Left ventricle myocardium inferior (tissue), 1 donor: Measurements from ENCODE around the gene SPRED2. TPM values are rescaled to one million over a fixed set of nuclear protein-coding genes. Genes with fewer than 3 reads are reported as not detected.
A peak's percentile ranks its signal among the peaks of the same experiment; 100 is the strongest.

Source experiments
- DNase-seq: peaks from one replicate; pipeline ENCODE4 v3.0.0-alpha.2; 2020
- H3K27ac ChIP-seq: fragments of 200-600 bp; replicated peaks from 2 replicates; pipeline ENCODE4 v1.8.0; 2021
- H3K27me3 ChIP-seq: fragments of 200-600 bp; 2 replicates; pipeline ENCODE4 v1.8.0; 2021; ENCODE audit warnings: low read depth
- H3K36me3 ChIP-seq: fragments of 200-600 bp; 2 replicates; pipeline ENCODE4 v1.8.0; 2021
- H3K4me1 ChIP-seq: fragments of 200-600 bp; 2 replicates; pipeline ENCODE4 v1.8.0; 2021
- H3K4me3 ChIP-seq: fragments of 200-600 bp; 2 replicates; pipeline ENCODE4 v1.8.0; 2021; ENCODE audit warnings: mild to moderate bottlenecking, moderate library complexity
- H3K9me3 ChIP-seq: fragments of 200-600 bp; replicated peaks from 2 replicates; pipeline ENCODE4 v1.8.0; 2021
- CTCF ChIP-seq: fragments of 200-600 bp; IDR thresholded peaks from 2 replicates; pipeline ENCODE4 v1.8.0; 2021; ENCODE audit warnings: antibody characterized with exemption, mild to moderate bottlenecking, borderline replicate concordance
- intact Hi-C: fragments of 100-400 bp; cut with micrococcal nuclease; formaldehyde crosslinking; loops from one replicate; pipeline ENCODE4 v1.11.0; 2022
- total RNA-seq: library from RNA; stranded (reverse); fragmentation: NEBNext Ultra II Directional; extraction: Animal tissue kit (Norgen Biotek cat#: 25700); gene quantifications from one replicate; pipeline ENCODE4 v1.2.1, GENCODE V29; 2021
- donor health status: DM: no; HTN: yes; CAD: no; lungs with severe emphysema.

The SPRED2 gene
- total RNA-seq, 1 donor from 2014 or later = 18.9 TPM

GRCh38 chr2:65366595-65367125, 65.7 kb downstream of the SPRED2 start:
- H3K9me3 ChIP-seq = no peaks in the 10 kb centered on the region
- peaks cover 82% of the 10 kb centered on the region for H3K4me1 ChIP-seq
- intact Hi-C loops = no loop called here
- H3K27me3 ChIP-seq = no peaks in the 10 kb centered on the region
- peak overlapping the region; percentile 62 for H3K27ac ChIP-seq
- H3K4me3 ChIP-seq = peak overlapping the region; percentile 10
- TF ChIP-seq CTCF = no peak
- no peaks in the 10 kb centered on the region for H3K36me3 ChIP-seq
- DNase-seq = no peak

- no peak for DNase-seq
- no peaks in the 10 kb centered on the region for H3K36me3 ChIP-seq
- peaks cover 76% of the 10 kb centered on the region for H3K4me1 ChIP-seq
- H3K9me3 ChIP-seq = no peaks in the 10 kb centered on the region
- intact Hi-C loops = no loop called here
- no peak overlapping the region for H3K4me3 ChIP-seq
- no peak for TF ChIP-seq CTCF
- peak overlapping the region; percentile 62 for H3K27ac ChIP-seq
- H3K27me3 ChIP-seq = no peaks in the 10 kb centered on the region
These were observed 67.2 kb downstream of the SPRED2 start for GRCh38 chr2:65364986-65365733.

GRCh38 chr2:65363879-65364666, 68.3 kb downstream of the SPRED2 start:
- Histone ChIP-seq H3K27ac (peak overlapping the region; percentile 15), H3K27me3 (no peaks in the 10 kb centered on the region), H3K36me3 (no peaks in the 10 kb centered on the region), H3K9me3 (no peaks in the 10 kb centered on the region), H3K4me1 (peaks cover 77% of the 10 kb centered on the region), H3K4me3 (no peak overlapping the region)
- intact Hi-C loops = no loop called here
- no peak for TF ChIP-seq CTCF
- DNase-seq = no peak

- TF ChIP-seq CTCF = no peak
- no peak overlapping the region for H3K27ac ChIP-seq
- no peak for DNase-seq
- no peak overlapping the region for H3K4me3 ChIP-seq
- no peaks in the 10 kb centered on the region for H3K27me3 ChIP-seq
- peaks cover 83% of the 10 kb centered on the region for H3K4me1 ChIP-seq
- no peaks in the 10 kb centered on the region for H3K36me3 ChIP-seq
- H3K9me3 ChIP-seq = no peaks in the 10 kb centered on the region
- intact Hi-C loops = no loop called here
These were observed 70.8 kb downstream of the SPRED2 start for GRCh38 chr2:65361623-65362022.

GRCh38 chr2:65360441-65360840, 72.0 kb downstream of the SPRED2 start:
- no peak for TF ChIP-seq CTCF
- no peak for DNase-seq
- H3K36me3 ChIP-seq = no peaks in the 10 kb centered on the region
- H3K9me3 ChIP-seq = no peaks in the 10 kb centered on the region
- peaks cover 74% of the 10 kb centered on the region for H3K4me1 ChIP-seq
- intact Hi-C loops = no loop called here
- H3K27ac ChIP-seq = no peak overlapping the region
- no peak overlapping the region for H3K4me3 ChIP-seq
- no peaks in the 10 kb centered on the region for H3K27me3 ChIP-seq
